Thoracic aorta (tissue), 2 donors: Measurements from ENCODE around the gene IL27RA. TPM values are rescaled to one million over a fixed set of nuclear protein-coding genes. Genes with fewer than 3 reads are reported as not detected.

Source experiments
- ATAC-seq: fragments of 150-250 bp; one replicate; pipeline ENCODE4 v1.8.0; 2017; ENCODE audit warnings: low read depth; ENCODE audit not compliant: insufficient number of reproducible peaks, low FRiP score
- DNase-seq: peaks from one replicate; pipeline ENCODE4 v3.0.0-alpha.2; 2020; ENCODE audit warnings: low spot score
- H3K27ac ChIP-seq, 2 donors: fragments of 200-600 bp; sonication (generic); 1 replicate in 1 of 2; 2 replicates in 1 of 2; pipeline ENCODE4 v1.5.1; 2016; ENCODE audit warnings: mild to moderate bottlenecking in 2 of 2, moderate library complexity in 2 of 2
- H3K27me3 ChIP-seq: fragments of 200-600 bp; sonication (generic); replicated peaks from 2 replicates; pipeline ENCODE4 v1.6.0; 2016; ENCODE audit warnings: mild to moderate bottlenecking; ENCODE audit not compliant: insufficient read depth
- H3K36me3 ChIP-seq: fragments of 200-600 bp; sonication (generic); one replicate; pipeline ENCODE4 v1.5.1; 2016
- H3K4me1 ChIP-seq, 2 donors: fragments of 200-600 bp; sonication (generic); 1 replicate in 1 of 2; 2 replicates in 1 of 2; pipeline versions ENCODE4 v1.5.1 to v1.6.0; 2016; ENCODE audit warnings: low read depth in 2 of 2, mild to moderate bottlenecking in 1 of 2; ENCODE audit not compliant: control insufficient read depth in 1 of 2
- H3K4me3 ChIP-seq: fragments of 200-600 bp; sonication (generic); 2 replicates; pipeline ENCODE4 v1.5.1; 2016; ENCODE audit warnings: mild to moderate bottlenecking
- H3K9me3 ChIP-seq: fragments of 200-600 bp; sonication (generic); 2 replicates; pipeline ENCODE4 v1.5.1; 2016
- total RNA-seq, 2 donors: library from RNA; depleted of rRNA; stranded (reverse); fragments of >200 nt; gene quantifications; one replicate each; pipeline versions ENCODE4 v1.1.0 to v1.2.3, GENCODE V29; 2016
- TF ChIP-seq, protein P1 (sequence below): fragments of 200-600 bp; sonication (generic); IDR thresholded peaks from one replicate; pipeline ENCODE4 v1.5.1; 2019; ENCODE audit warnings: antibody characterized with exemption

Gene IL27RA
- total RNA-seq, 2 donors from 2014 or later, result 1.1 to 5.3 TPM

DNA sequence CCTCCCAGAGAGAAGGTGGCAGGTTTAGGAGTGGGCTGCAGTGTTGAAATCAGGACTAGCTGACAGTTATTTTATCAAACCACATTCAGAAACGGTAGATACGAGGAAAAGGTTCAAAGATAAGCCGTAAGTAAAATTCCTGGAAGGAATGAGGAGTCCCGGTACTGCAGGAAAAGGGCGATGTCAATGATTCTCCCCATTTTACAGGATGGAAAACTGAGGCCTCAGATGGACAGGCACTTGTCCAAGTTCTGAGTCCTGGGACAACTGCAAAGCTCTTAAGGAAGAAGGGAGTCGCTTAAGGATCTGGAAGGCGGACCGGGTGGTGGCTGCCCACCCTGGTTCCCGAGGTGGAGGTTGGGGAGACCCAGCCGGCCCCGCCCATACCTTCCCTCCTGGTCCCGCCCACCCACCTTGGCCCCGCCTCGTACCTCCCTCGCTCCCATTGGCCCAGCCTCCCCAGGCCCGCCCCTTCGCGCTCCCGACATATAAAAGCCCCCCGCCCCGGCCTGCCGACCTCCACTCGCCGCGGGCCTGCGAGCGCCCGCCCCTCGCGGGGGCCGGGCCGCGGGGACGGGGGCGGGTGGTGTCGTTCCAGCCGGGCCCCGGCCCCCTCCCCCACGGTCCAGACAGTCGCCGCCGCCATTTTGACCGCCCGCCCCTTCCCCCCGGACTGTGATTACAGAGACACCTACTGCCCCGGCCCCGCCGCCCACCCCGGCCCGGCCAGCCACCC lies 26.0 kb upstream of the IL27RA start:
- ATAC-seq, result peak; percentile 54
- Histone ChIP-seq H3K36me3 (no peaks in the 10 kb centered on the region), H3K4me3 (peak overlapping the region; percentile 93), H3K4me1 (peaks cover 20 to 35% of the 10 kb centered on the region in 2 donors), H3K27ac (peak overlapping the region; percentile 99), H3K9me3 (no peaks in the 10 kb centered on the region), H3K27me3 (no peaks in the 10 kb centered on the region)
- TF ChIP-seq, protein P1, sequence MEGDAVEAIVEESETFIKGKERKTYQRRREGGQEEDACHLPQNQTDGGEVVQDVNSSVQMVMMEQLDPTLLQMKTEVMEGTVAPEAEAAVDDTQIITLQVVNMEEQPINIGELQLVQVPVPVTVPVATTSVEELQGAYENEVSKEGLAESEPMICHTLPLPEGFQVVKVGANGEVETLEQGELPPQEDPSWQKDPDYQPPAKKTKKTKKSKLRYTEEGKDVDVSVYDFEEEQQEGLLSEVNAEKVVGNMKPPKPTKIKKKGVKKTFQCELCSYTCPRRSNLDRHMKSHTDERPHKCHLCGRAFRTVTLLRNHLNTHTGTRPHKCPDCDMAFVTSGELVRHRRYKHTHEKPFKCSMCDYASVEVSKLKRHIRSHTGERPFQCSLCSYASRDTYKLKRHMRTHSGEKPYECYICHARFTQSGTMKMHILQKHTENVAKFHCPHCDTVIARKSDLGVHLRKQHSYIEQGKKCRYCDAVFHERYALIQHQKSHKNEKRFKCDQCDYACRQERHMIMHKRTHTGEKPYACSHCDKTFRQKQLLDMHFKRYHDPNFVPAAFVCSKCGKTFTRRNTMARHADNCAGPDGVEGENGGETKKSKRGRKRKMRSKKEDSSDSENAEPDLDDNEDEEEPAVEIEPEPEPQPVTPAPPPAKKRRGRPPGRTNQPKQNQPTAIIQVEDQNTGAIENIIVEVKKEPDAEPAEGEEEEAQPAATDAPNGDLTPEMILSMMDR, result no peak
- DNase-seq, result peak; percentile 72

DNA sequence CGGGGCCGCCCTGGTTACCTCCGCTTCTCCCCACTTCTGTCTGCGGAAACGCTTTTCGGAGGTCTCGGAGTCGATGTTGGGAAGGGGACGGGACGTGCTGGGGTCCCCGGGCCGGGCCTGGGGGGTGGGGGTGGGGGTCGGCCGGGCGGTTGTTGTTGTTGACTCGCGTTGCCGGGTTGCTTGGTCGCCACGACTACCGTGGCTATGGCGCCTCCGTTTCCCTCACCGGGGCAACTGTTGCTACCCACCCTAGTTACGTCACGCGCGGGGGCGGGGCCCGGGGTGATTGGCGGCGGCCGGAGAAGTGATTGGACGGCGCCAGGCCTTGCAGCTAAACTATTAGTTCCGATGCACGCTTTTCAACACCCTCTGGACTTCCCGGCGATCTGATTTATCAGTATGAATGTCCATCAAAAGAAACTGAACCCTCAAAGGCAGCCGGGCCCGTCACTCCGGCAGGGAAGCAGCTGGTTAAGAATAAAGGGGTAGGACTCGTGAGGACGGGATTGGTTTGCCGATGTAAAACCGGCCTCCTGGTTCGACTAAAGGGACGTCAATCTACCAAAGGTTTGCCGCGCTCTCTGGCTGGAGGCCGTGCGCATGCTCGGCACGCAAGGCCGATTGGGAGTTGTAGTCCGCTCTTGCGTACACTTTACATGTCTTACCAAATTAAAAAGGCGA lies 25.3 kb upstream of the IL27RA start, which contains the start of gene RFX1:
Gene RFX1, minus strand, starts transcription at position 236 of the 681 bp plus-strand sequence. CDS start 12,477 bp downstream, outside the sequence.
- TF ChIP-seq, protein P1, result no peak
- DNase-seq (peak; percentile 99), ATAC-seq (peak; percentile 93)
- H3K27ac ChIP-seq, result peak within 1 kb of the TSS; percentile 99
- no peaks in the 10 kb centered on the region for H3K36me3 ChIP-seq
- no peaks in the 10 kb centered on the region for H3K27me3 ChIP-seq
- peaks cover 20 to 35% of the 10 kb centered on the region in 2 donors for H3K4me1 ChIP-seq
- no peaks in the 10 kb centered on the region for H3K9me3 ChIP-seq
- H3K4me3 ChIP-seq, result peak within 1 kb of the TSS; percentile 93

DNA sequence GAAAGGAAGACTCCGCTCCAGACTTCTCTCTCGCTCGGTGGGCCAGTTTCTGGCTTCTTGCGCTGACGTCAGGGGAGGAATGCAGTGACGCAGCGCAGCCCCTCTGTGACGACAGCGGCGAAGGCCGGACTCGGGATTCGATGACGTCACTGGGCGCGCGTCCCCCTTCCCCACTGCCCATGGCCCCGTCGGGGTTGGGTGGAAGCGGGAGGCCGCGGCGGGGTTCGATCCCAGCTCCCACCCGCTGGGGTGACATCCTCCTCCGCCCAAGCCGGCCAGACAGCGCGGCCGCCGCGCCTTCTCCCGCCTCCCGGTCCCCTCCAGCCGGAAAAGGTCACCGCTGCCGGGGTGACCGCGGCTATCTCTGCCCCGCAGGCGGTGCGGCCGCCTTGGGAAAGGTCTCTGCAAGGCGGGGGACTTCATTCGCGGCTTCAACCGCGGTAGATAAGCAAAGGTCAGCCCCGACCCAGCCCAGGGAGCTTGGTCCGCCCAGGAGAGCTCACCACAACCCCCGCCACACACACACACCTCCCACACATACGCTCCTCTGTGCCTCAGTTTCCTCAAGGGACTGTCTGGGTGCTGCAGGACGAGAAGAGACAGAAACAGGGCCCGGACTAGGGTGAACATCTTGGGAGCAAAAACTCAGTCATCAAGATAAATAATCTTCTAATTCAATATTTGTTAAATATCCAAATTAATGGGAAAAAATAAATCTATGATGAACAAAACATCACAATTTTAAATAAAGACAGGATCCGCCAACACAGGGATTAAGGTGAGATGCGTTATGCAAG lies 24.6 kb upstream of the IL27RA start:
- ATAC-seq (peak; percentile 30), DNase-seq (no peak)
- TF ChIP-seq, protein P1, result no peak
- Histone ChIP-seq H3K27me3 (no peaks in the 10 kb centered on the region), H3K9me3 (no peaks in the 10 kb centered on the region), H3K4me3 (peak overlapping the region; percentile 93), H3K4me1 (peaks cover 20 to 35% of the 10 kb centered on the region in 2 donors), H3K27ac (peak overlapping the region; percentile 92 to 99), H3K36me3 (no peaks in the 10 kb centered on the region)

DNA sequence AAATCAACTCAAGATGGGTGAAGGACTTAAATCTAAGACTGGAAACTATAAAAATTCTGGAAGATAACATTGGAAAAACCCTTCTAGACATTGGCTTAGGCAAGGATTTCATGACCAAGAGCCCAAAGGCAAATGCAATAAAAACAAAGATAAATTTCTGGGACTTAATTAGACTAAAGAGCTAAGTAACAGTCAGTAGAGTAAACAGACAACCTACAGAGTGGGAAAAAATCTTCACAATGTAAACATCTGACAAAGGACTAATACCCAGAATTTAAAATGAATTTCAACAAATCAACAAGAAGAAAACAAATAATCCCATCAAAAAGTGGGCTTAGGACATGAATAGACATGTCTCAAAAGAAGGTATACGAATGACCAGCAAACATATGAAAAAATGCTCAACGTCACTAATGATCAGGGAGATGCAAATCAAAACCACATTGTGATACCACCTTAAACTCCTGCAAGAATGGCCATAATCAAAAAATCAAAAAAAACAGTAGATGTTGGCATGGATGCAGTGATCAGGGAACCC lies 19.1 kb upstream of the IL27RA start:
- no peak for ATAC-seq
- DNase-seq, result no peak
- Histone ChIP-seq H3K4me3 (no peak overlapping the region), H3K4me1 (no peaks in the 10 kb centered on the region), H3K27ac (no peak overlapping the region), H3K27me3 (no peaks in the 10 kb centered on the region), H3K9me3 (no peaks in the 10 kb centered on the region), H3K36me3 (no peaks in the 10 kb centered on the region)
- TF ChIP-seq, protein P1, result no peak
